Measurements from ENCODE around the gene STK16.

STK16 gene

DNA sequence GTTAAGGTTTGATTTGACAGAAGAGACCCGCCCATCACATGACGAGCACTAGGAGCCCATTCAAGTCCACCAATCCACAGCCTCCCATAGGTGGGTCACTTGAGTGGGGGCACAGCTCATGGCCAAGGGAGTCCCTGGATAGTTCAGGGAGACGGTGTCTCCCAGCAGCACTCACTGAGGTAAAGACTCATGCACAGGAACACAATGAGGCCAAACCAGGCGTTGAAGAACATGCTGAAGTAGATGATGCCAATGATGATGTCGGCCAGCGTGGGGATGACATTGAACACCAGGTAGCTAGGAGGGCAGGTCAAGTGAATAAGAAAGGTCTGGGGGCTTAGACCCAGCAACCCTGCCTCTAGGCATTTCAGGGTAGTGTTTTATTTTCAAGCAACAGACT, 30.5 kb upstream of the STK16 start:
- DNase-seq = no peak

- DNase-seq = no peak
Observed at GRCh38 chr2:219215871-219216534, 29.3 kb upstream of the STK16 start.

GRCh38 chr2:219216535-219216915, 28.8 kb upstream of the STK16 start:
- no peak for DNase-seq

DNA sequence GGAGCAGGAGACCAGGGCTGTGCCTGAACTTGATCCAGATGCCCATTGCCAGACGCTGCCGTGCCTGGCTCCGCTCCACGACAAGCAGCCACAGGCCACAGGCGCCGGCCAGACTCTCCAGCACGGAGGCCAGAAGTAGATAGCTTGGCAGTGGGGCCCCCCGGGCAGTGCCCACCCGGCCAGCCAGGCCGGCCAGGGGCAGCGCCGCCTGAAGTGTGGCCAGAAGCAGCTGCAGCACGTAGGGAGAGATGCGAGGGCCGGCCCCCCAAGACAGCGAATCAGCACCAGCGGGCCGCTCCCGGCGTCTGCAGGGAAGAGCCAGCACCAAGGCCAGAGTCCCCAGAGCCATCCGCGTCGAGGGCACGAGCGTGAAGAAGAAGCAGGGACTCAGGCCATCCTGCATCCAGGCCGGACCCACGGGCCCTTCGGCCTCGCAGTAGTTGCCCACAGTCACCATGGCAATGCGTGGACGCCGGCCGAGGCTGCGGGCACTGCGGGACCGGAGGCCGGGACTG, 27.0 kb upstream of the STK16 start:
- DNase-seq = peak; percentile 41

DNA sequence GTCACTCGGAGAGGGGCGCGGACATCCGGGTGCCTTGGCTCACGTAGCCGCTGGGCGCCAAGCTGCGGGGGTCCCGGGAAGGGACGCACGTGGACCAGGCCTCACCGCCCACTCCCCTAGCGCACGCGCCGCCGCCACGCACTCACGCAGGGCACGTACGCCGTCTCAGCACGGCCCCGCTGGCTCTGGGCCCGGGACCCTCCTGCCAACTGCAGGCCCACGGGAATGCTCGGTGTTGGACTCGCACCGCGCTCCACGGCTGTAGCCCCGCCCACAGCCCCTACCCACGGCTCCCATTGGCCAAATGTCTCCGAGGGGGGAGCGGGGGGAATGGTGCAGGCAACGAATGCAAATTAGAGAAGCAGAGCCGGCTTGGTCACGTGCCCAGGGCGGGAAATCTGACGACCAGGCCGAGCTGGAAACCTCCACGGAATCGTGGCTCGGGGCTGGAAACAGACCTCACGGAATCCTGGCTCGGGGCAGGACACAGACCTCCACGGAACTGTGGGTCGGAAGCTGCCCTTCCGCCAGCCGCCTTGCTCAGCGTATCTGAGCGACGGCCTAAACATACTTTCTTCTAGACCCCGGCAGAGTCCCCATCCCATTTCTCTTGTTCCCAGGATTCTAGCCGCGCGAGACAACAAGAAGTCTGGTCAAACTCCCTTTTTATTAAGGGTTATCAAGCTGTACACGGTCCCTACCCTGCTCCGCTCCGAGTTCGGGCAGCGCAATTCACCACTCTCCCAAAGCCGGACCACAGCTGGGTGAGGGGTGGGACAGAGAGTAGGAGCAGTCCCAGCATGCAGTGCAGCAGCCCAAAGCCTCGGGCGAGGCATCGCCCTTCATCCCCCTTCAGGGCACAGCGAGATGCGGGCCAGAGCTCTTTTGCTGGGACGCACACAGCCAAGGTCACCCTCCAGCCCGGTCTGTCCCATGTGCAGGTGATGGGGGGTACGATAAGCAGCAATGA, 26.3 kb upstream of the STK16 start, which contains the start of gene ABCB6:
TSS of gene ABCB6 (minus strand) at position 227 of the 970 bp plus-strand sequence. CDS start 285 bp downstream, outside the sequence.
- DNase-seq = peak; percentile 77

DNA sequence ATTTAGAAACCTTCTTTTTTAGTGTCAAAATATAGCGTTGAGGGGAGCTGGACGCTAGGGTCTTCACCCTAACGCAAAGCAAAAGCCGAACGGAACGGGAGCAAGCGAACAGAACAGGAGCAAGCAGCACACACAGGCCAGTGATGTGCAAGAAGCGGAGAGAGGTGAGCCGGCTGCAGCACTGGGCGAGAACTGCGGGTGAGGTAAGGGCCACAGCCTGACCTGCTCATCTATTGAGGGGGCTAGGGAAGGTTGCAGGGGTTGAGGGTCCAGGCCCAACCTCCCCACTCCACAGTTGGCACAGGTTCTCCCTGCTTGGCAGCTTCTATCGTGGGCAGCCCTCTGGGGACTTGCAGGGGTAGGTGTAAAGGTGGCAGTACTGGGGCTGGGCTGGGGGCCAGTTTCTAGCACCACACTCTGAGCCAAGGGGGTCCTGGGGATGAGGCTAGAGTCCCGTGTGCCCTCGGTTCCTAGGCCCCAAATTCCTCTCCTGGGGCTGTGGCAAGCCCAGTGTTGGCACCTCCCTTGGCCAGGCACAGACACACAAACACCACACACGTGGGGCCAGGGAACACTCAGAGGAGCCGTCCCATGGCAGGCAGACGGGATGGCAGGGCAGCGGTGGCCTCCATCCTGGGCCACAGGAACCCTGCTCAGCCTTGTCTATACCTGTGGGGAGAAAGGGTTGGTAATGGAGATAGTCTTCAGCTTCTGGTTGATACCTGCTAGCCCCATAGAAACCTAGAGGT, 25.3 kb upstream of the STK16 start:
- no peak for DNase-seq

DNA sequence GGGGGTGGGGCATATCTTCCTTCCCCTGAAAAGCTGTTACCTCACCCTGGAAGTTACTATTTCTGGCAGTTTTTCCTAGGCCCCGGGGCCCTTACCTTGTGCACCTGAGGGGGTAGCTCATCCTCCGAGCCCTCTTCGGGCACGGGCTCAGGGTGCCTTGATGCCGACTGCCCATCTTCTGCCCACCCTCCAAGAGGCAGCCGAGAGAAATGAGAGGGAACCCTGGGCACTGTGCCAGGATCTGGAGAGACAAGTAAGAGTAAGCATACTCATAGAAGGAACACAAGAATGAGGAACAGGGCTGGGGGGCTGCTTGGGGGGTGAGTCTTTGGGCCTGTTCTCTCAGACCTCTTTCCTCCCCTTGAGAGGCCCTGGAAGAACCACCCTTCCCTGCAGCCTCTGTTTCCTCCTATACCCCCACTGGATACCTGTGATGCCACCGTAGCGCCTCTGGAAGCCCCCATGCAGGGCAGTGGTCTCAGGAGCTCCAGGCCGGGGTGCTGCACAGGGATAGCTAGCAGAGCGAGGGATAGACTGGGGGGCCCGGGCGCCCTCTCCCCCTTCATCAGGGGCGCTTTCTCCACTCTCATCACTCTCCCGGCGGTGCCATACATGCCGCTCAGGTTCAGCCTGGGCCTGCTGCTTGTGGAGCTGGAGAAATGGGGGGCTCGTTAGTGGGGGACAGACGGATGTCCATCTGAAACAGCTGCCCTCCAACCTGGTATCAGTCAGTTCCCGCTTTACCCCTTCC, 24.5 kb upstream of the STK16 start:
- DNase-seq = no peak

DNA sequence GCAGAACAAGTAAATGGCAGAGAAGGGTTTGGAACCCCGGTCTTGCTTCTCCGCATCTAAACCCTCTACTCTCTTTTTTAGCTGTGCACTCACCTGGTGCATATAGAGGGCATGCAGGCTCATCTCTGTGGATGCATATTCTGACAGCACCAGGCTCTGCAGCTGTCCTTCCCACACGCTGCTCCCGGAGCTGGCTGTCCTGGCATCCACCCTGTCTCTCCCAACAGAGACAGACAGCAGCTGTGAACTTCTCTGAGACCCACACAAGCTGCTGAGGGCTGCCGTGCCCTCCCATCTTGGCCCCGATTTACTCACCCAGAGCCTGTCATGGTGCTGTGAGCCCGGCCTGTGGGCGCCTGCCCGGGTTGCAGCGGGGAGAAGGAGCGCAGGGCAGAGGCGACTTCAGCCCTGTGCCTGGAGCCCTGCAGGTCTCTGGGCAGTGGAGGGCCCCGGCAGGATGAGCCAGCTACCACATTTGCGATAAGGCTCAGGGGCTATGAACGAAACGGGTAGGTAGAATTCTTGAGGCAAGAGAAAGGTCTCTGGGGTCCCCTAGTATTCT, 23.2 kb upstream of the STK16 start:
- no peak for DNase-seq

- DNase-seq = no peak
Observed at GRCh38 chr2:219223831-219224610, 21.3 kb upstream of the STK16 start.

- no peak for DNase-seq
Observed at GRCh38 chr2:219225350-219225749, 19.9 kb upstream of the STK16 start.

DNA sequence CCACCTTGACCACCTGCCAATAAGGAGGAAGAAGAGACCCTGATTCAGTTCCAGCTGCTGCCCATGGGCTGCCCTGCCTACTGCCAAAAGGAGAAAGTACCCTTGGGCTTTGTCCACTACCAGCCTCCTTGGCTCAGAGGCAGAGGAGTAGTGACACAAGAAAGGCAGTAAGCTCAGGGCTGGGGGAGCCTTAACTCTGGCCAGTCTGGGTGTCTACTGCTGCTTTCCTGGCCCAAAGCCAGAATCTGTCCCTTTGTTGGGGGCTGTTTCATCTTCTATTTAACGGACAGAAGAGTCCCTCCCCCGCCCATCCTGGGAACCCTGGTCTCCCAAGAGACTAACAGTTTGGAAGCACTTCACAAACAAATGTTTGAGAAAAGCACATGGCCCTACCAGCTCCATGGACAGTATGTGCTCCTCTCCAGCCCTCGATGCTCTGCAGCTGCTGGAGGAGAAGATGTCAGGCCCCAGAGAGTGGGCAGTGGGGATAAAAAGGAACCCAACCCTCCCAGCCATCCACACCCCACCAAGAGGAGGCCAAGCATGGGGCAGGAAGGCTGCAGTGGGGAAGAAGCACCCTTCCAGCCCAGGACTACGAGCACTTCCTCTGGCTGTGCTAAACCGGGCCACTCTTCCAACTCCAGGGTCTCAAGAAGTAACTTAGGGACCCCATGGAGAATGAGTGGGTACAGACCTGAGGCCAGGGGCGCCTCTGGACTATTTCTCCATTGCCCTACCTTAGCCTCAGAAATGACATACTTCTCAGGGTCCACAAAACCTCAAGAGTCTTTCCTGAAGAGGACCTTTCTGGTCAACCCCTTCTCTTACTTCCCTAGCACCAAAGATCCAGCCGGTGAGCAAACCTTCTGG, 17.0 kb upstream of the STK16 start:
- no peak for DNase-seq

DNA sequence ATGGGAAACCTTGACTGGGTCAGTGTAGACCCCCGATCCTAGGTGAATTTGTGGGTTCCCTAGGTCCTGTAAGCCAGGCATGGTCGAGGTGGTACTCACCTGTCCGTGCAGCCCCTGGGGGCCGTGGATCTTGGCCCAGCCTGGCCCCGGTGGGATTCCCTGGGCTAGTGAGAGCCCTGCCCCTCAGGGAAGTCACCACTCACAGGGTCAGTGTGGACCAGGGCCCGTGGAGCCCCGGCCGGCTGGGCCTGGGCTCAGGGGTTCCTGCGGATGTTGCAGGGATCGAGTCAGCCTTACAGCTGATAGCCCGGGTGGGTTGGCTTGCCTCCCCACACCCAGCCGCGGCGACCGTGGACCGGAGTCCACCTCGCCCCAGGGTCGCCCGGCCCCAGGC, 16.4 kb upstream of the STK16 start:
- no peak for DNase-seq

DNA sequence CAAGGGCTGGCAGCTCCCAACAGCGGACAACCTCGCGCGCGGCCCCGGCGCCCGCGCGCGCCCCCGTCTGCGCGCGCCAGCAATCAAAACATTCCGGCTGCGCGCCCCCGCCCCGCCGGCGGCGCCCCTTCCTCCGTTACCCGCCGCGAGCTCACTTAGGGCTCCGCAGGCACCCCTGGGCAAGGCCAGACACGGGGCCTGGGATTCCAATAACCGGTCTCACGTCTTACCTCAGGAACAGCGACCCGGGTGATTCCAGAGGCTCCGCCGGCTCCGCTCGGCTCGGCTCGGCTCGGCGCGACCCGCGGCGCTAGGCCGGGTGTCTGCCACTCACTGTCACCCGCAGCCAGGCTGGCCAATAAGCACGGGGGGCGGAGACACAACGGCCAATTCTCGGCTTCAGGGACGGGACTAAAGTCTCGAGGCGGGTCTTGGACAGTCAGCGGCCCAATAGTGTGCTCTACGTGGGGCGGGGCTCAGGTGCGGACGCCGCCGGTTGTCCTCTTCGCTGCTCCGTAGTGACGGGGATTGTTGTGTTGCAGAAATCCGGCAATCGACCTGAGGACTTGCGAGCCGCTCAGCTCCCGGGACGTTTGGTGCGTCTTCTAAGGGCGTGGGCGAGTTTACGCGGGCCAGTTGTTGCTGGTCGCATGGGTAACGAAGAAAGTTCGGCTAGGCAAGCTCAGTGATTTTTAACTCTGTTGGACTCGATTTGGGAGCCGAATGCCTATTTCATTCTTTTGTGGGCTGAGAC, 15.8 kb upstream of the STK16 start, which contains the start of the genes ANKZF1 and ATG9A:
TSS of gene ANKZF1 (plus strand) at position 502 of the 754 bp plus-strand sequence. CDS start 452 bp downstream, outside the sequence.
TSS of gene ATG9A (minus strand) at position 332 of the 754 bp plus-strand sequence. CDS start 1,612 bp downstream, outside the sequence.
- peak; percentile 96 for DNase-seq

- DNase-seq = no peak
Observed at GRCh38 chr2:219230059-219230540, 15.2 kb upstream of the STK16 start.

GRCh38 chr2:219234331-219234730, 10.9 kb upstream of the STK16 start:
- no peak for DNase-seq

GRCh38 chr2:219243291-219243761, 2.0 kb upstream of the STK16 start:
- DNase-seq = no peak

DNA sequence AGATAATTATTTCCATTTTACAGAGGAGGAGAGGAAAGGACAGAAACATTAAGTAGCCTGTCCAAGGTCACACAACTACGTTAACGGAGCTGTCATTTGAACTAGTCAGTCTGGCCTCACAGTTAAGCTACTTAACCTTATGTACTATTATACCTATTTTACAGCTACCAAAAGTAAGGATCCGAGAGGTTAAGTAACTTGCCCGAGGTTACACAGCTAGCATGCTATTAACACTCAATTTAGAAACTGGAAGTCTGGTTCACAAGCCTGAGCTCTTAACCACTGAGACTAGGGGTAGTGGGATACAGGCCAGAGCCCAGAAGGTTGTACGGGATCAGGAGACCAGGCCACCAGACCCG, 511 bp upstream of the STK16 start:
- DNase-seq = peak; percentile 29

- no peak for DNase-seq
Observed at GRCh38 chr2:219245899-219246230, 586 bp downstream of the STK16 start.

GRCh38 chr2:219246559-219246958, 1.3 kb downstream of the STK16 start:
- DNase-seq = no peak
